Measurements from ENCODE around the gene HSD17B4. TPM values are rescaled to one million over a fixed set of nuclear protein-coding genes. Genes with fewer than 3 reads are reported as not detected.
A peak's percentile ranks its signal among the peaks of the same experiment; 100 is the strongest.

HSD17B4 gene
- total and polyA plus RNA-seq, 9 of the 15 experiments (the other 6 are each of a cell fraction or from before 2014, with no cell fraction given) = 50.6 to 187 (median 94.6) TPM

GRCh38 chr5:119411361-119412278 is 40.7 kb upstream of the HSD17B4 start (continued):
- TF ChIP-seq MEF2D (tag; conservative IDR thresholded peaks at IDR 0.05; ENCODE audit: low read depth) (no peak), POU5F1 (IDR thresholded peaks at IDR 0.05; ENCODE audit: borderline replicate concordance, low read depth, low read length, partially characterized antibody) (no peak), ZNF696 (CRISPR knock-in tag; conservative IDR thresholded peaks at IDR 0.05) (no peak), SP1 (CRISPR knock-in tag; IDR thresholded peaks at IDR 0.05) (no peak), ZNF217 (CRISPR knock-in tag; IDR thresholded peaks at IDR 0.05) (no peak), HEY1 (CRISPR knock-in tag; IDR thresholded peaks at IDR 0.05; ENCODE audit: borderline replicate concordance) (no peak), CBX8 (IDR thresholded peaks at IDR 0.05; ENCODE audit: borderline replicate concordance, extremely low read depth, low read depth, low read length, poor library complexity, severe bottlenecking) (no peak), PRDM10 (IDR thresholded peaks at IDR 0.05; ENCODE audit: partially characterized antibody) (peak; percentile 94), ETV1 (tag; conservative IDR thresholded peaks at IDR 0.05; ENCODE audit: low read depth) (no peak), MYBL2 (IDR thresholded peaks at IDR 0.05; ENCODE audit: low read depth) (no peak), MYBL2 (CRISPR knock-in tag; IDR thresholded peaks at IDR 0.05; ENCODE audit: borderline replicate concordance) (no peak), SIN3B (IDR thresholded peaks at IDR 0.05; ENCODE audit: low read depth) (no peak), TARDBP (IDR thresholded peaks at IDR 0.05) (0 out of 2 replicates have a peak, but pooled peaks have one; percentile 16), ZNF398 (CRISPR knock-in tag; IDR thresholded peaks at IDR 0.05) (no peak), ZNF324 (CRISPR knock-in tag; IDR thresholded peaks at IDR 0.05) (no peak), CHAMP1 (IDR thresholded peaks at IDR 0.05) (no peak), SOX6 (IDR thresholded peaks at IDR 0.05) (peak; percentile 50; the same call in 1 of the 2 replicates), FOXM1 (IDR thresholded peaks at IDR 0.05; ENCODE audit: low read depth) (no peak; the same call in 1 of the 2 replicates), FOXM1 (CRISPR knock-in tag; IDR thresholded peaks at IDR 0.05; ENCODE audit: low read depth) (no peak), TRIM24 (IDR thresholded peaks at IDR 0.05) (no peak)
